HepG2 (cell line): ENCODE results near the gene EPB41L1. TPM values are rescaled to one million over a fixed set of nuclear protein-coding genes. Genes with fewer than 3 reads are reported as not detected.

Experiments
- ATAC-seq: fragments of 200-7000 bp; cut with Tn5 transposase; 3 replicates; pipeline ENCODE4 v1.9.1; 2020; ENCODE audit warnings: mild to moderate bottlenecking, moderate library complexity
- BruUV-seq: library from RNA; stranded (reverse); fragments of 400-500 nt; replicated peaks from 2 replicates; lab custom pipeline; 2021; lab: Mats Ljungman, UMichigan
- CTCF ChIA-PET: fragments of 300-600 bp; formaldehyde crosslinking; extraction: SDS; loops from one replicate; lab custom pipeline; 2021; ENCODE audit warnings: low total read pairs, inconsistent platforms, low intra/inter-chr PET ratio; lab: Yijun Ruan, JAX
- POLR2A ChIA-PET: fragments of 350-600 bp; sonication (Branson Sonifier 250); formaldehyde crosslinking; loops from one replicate; lab custom pipeline; 2020; ENCODE audit warnings: antibody characterized with exemption, inconsistent platforms; lab: Yijun Ruan, JAX
- DNase-seq: peaks from one replicate; pipeline ENCODE4 v3.0.0-alpha.2; 2015; ENCODE audit warnings: low spot score
- FAIRE-seq: peaks from 3 replicates; lab custom pipeline; 2011; peaks lifted over from hg19 to GRCh38; lab: Jason Lieb, UNC
- H2AFZ ChIP-seq: one replicate; pipeline ENCODE4 v1.6.1; 2011; ENCODE audit warnings: low read length, inconsistent platforms
- H3K27ac ChIP-seq: fragments of 300-600 bp; 3 replicates; pipeline ENCODE4 v1.8.0; 2011; ENCODE audit warnings: mixed run types, mild to moderate bottlenecking, mixed read lengths, low read length, inconsistent platforms; ENCODE audit not compliant: insufficient read depth; ENCODE audit errors: extremely low read length
- H3K27me3 ChIP-seq, 2 experiments: fragments of 200-600 bp in 1 of 2; 2 replicates in 1 of 2; 3 replicates in 1 of 2; pipeline versions ENCODE4 v1.6.0 to v1.8.0; 2011; ENCODE audit warnings: low read length in 2 of 2, mild to moderate bottlenecking in 2 of 2, moderate library complexity in 2 of 2, inconsistent platforms in 1 of 2; ENCODE audit not compliant: insufficient read depth in 2 of 2, control insufficient read depth in 1 of 2
- H3K36me3 ChIP-seq, 2 experiments: fragments of 200-600 bp in 1 of 2; replicated peaks in 1 of 2; 2 replicates in 1 of 2; 3 replicates in 1 of 2; pipeline versions ENCODE4 v1.5.1 to v1.8.0; 2011; ENCODE audit warnings: low read length in 2 of 2, inconsistent platforms in 1 of 2; ENCODE audit not compliant: insufficient read depth in 2 of 2, control insufficient read depth in 1 of 2
- H3K4me1 ChIP-seq: 2 replicates; pipeline ENCODE4 v1.5.1; 2012; ENCODE audit warnings: low read length, inconsistent platforms; ENCODE audit not compliant: insufficient read depth
- H3K4me2 ChIP-seq: 2 replicates; pipeline ENCODE4 v1.6.0; 2011; ENCODE audit warnings: low read depth, low read length, inconsistent platforms
- H3K4me3 ChIP-seq, 3 experiments: fragments of 200-600 bp in 1 of 3; sonication (generic), shearing (Covaris generic) in 1 of 3; replicated peaks in 1 of 3; 2 replicates each; pipeline ENCODE4 v1.5.1; 2011 to 2016; ENCODE audit warnings: low read length in 3 of 3, inconsistent platforms in 2 of 3, low read depth in 2 of 3, mild to moderate bottlenecking in 2 of 3, control low read depth in 1 of 3, mixed read lengths in 1 of 3; ENCODE audit not compliant: insufficient read depth in 1 of 3
- H3K79me2 ChIP-seq: one replicate; pipeline ENCODE4 v1.6.1; 2011; ENCODE audit warnings: low read length, inconsistent platforms; ENCODE audit not compliant: insufficient read depth
- H3K9ac ChIP-seq: 2 replicates; pipeline ENCODE4 v1.6.0; 2011; ENCODE audit warnings: mild to moderate bottlenecking, low read depth, low read length, inconsistent platforms; ENCODE audit not compliant: insufficient read depth
- H3K9me3 ChIP-seq: 2 replicates; pipeline ENCODE4 v1.5.1; 2012; ENCODE audit warnings: mild to moderate bottlenecking, low read length
- H4K20me1 ChIP-seq: 2 replicates; pipeline ENCODE4 v1.6.0; 2011; ENCODE audit warnings: inconsistent platforms, mild to moderate bottlenecking, low read length, moderate library complexity; ENCODE audit not compliant: insufficient read depth
- CEBPB ChIP-seq: IDR thresholded peaks from 2 replicates; pipeline ENCODE4 v1.6.1; 2011; ENCODE audit warnings: low read depth, low read length, improper control_type of control experiment, borderline replicate concordance
- HES4 ChIP-seq: sonication (generic); formaldehyde crosslinking; IDR thresholded peaks from 2 replicates; pipeline ENCODE4 v1.9.0; 2021; ENCODE audit warnings: mild to moderate bottlenecking, missing genetic modification reagents, borderline replicate concordance
- HNRNPK ChIP-seq: fragments of 200-400 bp; formaldehyde crosslinking; IDR thresholded peaks from 2 replicates; pipeline ENCODE4 v1.6.1; 2018; ENCODE audit warnings: low read length, low read depth, moderate library complexity, mild to moderate bottlenecking; ENCODE audit not compliant: poor library complexity, severe bottlenecking
- NKX3-1 ChIP-seq: sonication (generic); formaldehyde crosslinking; IDR thresholded peaks from 2 replicates; pipeline ENCODE4 v1.5.0; 2020; ENCODE audit warnings: missing genetic modification reagents
- REXO4 ChIP-seq: sonication (generic); formaldehyde crosslinking; IDR thresholded peaks from 2 replicates; pipeline ENCODE4 v1.8.0; 2022; ENCODE audit warnings: missing genetic modification reagents, mild to moderate bottlenecking, borderline replicate concordance
- WGBS: methylation state at CpG from one replicate; pipeline ENCODE4 v1.1.6; 2017; ENCODE audit warnings: low lambda C conversion rate; 5-methylcytosine and 5-hydroxymethylcytosine counted together
- in situ Hi-C: cut with HindIII; loops from 2 replicates; pipeline ENCODE4 v1.10.0; 2017; ENCODE audit warnings: low pct_unique_long_range_greater_than_20kb; ENCODE audit not compliant: extremely low pct_ligation_motif_present
- intact Hi-C: fragments of 100-400 bp; cut with micrococcal nuclease; formaldehyde crosslinking; loops from one replicate; pipeline ENCODE4 v1.10.0; 2022; ENCODE audit not compliant: unreplicated experiment
- polyA plus RNA-seq, 8 experiments: library from polyadenylated mRNA; depleted of rRNA in 3 of 8; stranded (reverse) in 7 of 8; unstranded in 1 of 8; fragments of >200 nt; fragmentation: Illumina TruSeq in 4 of 8; extraction: Trizol in 4 of 8; gene quantifications; 2 replicates each; pipeline versions ENCODE4 v1.2.1 to v1.2.3, GENCODE V29; 2011 to 2016; ENCODE audit warnings: low read depth in 4 of 8, missing spikeins in 1 of 8, mixed read lengths in 1 of 8; ENCODE audit not compliant: insufficient read depth in 1 of 8
- total RNA-seq, 5 experiments: library from RNA; depleted of rRNA; stranded (reverse); fragments of >200 nt; fragmentation: Illumina TruSeq; extraction: Trizol; gene quantifications; 2 replicates each; pipeline ENCODE4 v1.2.3, GENCODE V29; 2016; ENCODE audit warnings: low read depth in 1 of 5
- TF ChIP-seq, protein P1 (sequence below): sonication (generic); formaldehyde crosslinking; IDR thresholded peaks from 2 replicates; pipeline ENCODE4 v1.4.0; 2020; ENCODE audit warnings: mild to moderate bottlenecking, missing genetic modification reagents, borderline replicate concordance
- TF ChIP-seq, protein P2 (sequence below): sonication (generic); formaldehyde crosslinking; IDR thresholded peaks from 2 replicates; pipeline ENCODE4 v1.5.0; 2020; ENCODE audit warnings: mild to moderate bottlenecking, missing genetic modification reagents
- TF ChIP-seq, protein P3 (sequence below): sonication (generic); formaldehyde crosslinking; IDR thresholded peaks from 2 replicates; pipeline ENCODE4 v1.4.0; 2020; ENCODE audit warnings: missing genetic modification reagents
- TF ChIP-seq, protein P4 (sequence below): sonication (generic); formaldehyde crosslinking; IDR thresholded peaks from 2 replicates; pipeline ENCODE4 v1.5.0; 2020; ENCODE audit warnings: missing genetic modification reagents

The EPB41L1 gene
- total and polyA plus RNA-seq, 2 of the 13 experiments (the other 11 are each of a cell fraction or from before 2014, with no cell fraction given): 16.7 to 39.0 TPM

DNA sequence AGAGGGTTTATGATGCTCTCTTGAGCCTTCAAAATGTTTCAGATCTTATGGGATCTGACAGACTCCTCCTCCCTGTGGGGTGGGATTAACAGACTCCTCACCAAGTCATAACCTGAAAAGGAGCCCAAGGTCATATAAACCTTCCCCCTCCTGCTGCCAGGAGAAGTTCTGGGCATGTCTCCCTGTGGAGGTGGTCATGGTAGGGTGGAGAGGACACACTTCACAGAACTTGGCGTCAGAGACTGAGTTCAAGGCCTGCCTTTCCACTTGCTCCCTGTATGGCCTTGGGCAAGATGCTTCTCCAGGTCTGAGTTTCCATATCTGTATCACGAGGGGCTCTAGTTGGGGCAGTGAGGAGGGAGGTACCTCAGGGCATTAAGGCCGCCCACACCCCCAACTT, 49.3 kb downstream of the EPB41L1 start (continued):
- TF ChIP-seq, protein P1, sequence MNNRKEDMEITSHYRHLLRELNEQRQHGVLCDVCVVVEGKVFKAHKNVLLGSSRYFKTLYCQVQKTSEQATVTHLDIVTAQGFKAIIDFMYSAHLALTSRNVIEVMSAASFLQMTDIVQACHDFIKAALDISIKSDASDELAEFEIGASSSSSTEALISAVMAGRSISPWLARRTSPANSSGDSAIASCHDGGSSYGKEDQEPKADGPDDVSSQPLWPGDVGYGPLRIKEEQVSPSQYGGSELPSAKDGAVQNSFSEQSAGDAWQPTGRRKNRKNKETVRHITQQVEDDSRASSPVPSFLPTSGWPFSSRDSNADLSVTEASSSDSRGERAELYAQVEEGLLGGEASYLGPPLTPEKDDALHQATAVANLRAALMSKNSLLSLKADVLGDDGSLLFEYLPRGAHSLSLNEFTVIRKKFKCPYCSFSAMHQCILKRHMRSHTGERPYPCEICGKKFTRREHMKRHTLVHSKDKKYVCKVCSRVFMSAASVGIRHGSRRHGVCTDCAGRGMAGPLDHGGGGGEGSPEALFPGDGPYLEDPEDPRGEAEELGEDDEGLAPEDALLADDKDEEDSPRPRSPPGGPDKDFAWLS (CRISPR knock-in tag): no peak
- TF ChIP-seq, protein P2, sequence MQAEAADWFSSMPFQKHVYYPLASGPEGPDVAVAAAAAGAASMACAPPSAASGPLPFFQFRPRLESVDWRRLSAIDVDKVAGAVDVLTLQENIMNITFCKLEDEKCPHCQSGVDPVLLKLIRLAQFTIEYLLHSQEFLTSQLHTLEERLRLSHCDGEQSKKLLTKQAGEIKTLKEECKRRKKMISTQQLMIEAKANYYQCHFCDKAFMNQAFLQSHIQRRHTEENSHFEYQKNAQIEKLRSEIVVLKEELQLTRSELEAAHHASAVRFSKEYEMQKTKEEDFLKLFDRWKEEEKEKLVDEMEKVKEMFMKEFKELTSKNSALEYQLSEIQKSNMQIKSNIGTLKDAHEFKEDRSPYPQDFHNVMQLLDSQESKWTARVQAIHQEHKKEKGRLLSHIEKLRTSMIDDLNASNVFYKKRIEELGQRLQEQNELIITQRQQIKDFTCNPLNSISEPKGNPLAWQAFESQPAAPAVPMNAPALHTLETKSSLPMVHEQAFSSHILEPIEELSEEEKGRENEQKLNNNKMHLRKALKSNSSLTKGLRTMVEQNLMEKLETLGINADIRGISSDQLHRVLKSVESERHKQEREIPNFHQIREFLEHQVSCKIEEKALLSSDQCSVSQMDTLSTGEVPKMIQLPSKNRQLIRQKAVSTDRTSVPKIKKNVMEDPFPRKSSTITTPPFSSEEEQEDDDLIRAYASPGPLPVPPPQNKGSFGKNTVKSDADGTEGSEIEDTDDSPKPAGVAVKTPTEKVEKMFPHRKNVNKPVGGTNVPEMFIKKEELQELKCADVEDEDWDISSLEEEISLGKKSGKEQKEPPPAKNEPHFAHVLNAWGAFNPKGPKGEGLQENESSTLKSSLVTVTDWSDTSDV (CRISPR knock-in tag): no peak
- TF ChIP-seq NKX3-1 (CRISPR knock-in tag): no peak
- TF ChIP-seq, protein P3, sequence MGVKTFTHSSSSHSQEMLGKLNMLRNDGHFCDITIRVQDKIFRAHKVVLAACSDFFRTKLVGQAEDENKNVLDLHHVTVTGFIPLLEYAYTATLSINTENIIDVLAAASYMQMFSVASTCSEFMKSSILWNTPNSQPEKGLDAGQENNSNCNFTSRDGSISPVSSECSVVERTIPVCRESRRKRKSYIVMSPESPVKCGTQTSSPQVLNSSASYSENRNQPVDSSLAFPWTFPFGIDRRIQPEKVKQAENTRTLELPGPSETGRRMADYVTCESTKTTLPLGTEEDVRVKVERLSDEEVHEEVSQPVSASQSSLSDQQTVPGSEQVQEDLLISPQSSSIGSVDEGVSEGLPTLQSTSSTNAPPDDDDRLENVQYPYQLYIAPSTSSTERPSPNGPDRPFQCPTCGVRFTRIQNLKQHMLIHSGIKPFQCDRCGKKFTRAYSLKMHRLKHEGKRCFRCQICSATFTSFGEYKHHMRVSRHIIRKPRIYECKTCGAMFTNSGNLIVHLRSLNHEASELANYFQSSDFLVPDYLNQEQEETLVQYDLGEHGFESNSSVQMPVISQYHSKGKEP: no peak

DNA sequence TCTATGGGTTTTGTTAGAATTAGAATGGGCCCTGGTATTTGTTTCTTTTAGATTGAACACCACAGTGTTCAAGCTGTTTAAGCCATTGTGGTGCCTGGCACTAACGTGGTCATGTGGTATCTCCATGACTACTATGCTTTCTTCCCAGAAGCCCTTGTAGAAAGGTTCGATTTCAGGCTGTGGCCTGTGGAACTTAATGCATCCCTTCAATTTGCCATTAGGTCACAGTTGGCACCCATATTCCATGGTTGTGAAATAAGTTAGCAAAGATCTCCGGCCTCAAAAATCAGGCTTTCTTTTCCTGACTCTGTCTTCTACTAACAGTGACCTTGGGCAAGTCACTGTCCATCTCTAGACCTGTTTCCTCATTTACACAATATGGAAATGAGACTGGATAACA, 50.5 kb downstream of the EPB41L1 start:
- Histone ChIP-seq H3K27ac (no peak overlapping the region), H4K20me1 (no peaks in the 10 kb centered on the region), H3K9me3 (no peaks in the 10 kb centered on the region), H2AFZ (no peak overlapping the region), H3K79me2 (no peaks in the 10 kb centered on the region), H3K4me3 (no peak overlapping the region)
- in situ Hi-C loops: no loop called here
- CTCF ChIA-PET: no interaction called here
- FAIRE-seq (no peak), ATAC-seq (no peak)
- no TSS peak for BruUV-seq
- TF ChIP-seq CEBPB: peak; percentile 18; the same call in 1 of the 2 replicates
- no peak for TF ChIP-seq HNRNPK
- TF ChIP-seq, protein P4, sequence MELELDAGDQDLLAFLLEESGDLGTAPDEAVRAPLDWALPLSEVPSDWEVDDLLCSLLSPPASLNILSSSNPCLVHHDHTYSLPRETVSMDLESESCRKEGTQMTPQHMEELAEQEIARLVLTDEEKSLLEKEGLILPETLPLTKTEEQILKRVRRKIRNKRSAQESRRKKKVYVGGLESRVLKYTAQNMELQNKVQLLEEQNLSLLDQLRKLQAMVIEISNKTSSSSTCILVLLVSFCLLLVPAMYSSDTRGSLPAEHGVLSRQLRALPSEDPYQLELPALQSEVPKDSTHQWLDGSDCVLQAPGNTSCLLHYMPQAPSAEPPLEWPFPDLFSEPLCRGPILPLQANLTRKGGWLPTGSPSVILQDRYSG (CRISPR knock-in tag): no peak
- no peak for TF ChIP-seq HES4 (CRISPR knock-in tag)
- TF ChIP-seq REXO4 (CRISPR knock-in tag): no peak
- TF ChIP-seq, all 625 proteins: peak for 1
- Histone ChIP-seq H3K9ac (no peak overlapping the region), H3K27me3 (no peaks in the 10 kb centered on the region), H3K36me3 (peaks cover 24 to 34% of the 10 kb centered on the region in 2 experiments), H3K4me1 (no peaks in the 10 kb centered on the region), H3K4me2 (no peak overlapping the region)
- intact Hi-C loops: no loop called here
- POLR2A ChIA-PET: no interaction called here
- no peak for DNase-seq
- 80% methylated on average over 3 of the region's 3 CpGs for WGBS
